Trophoblast cell (in vitro differentiated cells and primary cell): Measurements from ENCODE around the gene MMP14.

Source experiments
- DNase-seq, 2 donors: peaks; one replicate each; pipeline ENCODE4 v3.0.0-alpha.2; 2016
- H2AFZ ChIP-seq: 2 replicates; pipeline ENCODE4 v1.6.1; 2013; ENCODE audit warnings: low read length, moderate library complexity, mild to moderate bottlenecking; ENCODE audit not compliant: insufficient read depth, poor library complexity
- H2AK5ac ChIP-seq: 2 replicates; pipeline ENCODE4 v1.6.1; 2013; ENCODE audit warnings: mild to moderate bottlenecking, low read length
- H2BK120ac ChIP-seq: 2 replicates; pipeline ENCODE4 v1.6.1; 2013; ENCODE audit warnings: low read length, mild to moderate bottlenecking, moderate library complexity; ENCODE audit not compliant: insufficient read depth, poor library complexity
- H2BK12ac ChIP-seq: 2 replicates; pipeline ENCODE4 v1.6.1; 2013; ENCODE audit warnings: mild to moderate bottlenecking, low read length, moderate library complexity
- H2BK5ac ChIP-seq: 2 replicates; pipeline ENCODE4 v1.6.1; 2013; ENCODE audit warnings: low read length, low read depth, moderate library complexity, mild to moderate bottlenecking; ENCODE audit not compliant: poor library complexity
- H3K14ac ChIP-seq: 2 replicates; pipeline ENCODE4 v1.6.1; 2013; ENCODE audit warnings: mild to moderate bottlenecking, low read length
- H3K18ac ChIP-seq: 2 replicates; pipeline ENCODE4 v1.6.1; 2013; ENCODE audit warnings: mild to moderate bottlenecking, low read length
- H3K23ac ChIP-seq: 2 replicates; pipeline ENCODE4 v1.6.1; 2013; ENCODE audit warnings: low read length
- H3K27ac ChIP-seq: 2 replicates; pipeline ENCODE4 v1.5.1; 2013; ENCODE audit warnings: low read depth, mild to moderate bottlenecking, inconsistent platforms, low read length, moderate library complexity
- H3K27me3 ChIP-seq: 2 replicates; pipeline ENCODE4 v1.6.1; 2013; ENCODE audit warnings: inconsistent platforms, mild to moderate bottlenecking, low read length, moderate library complexity; ENCODE audit not compliant: insufficient read depth
- H3K36me3 ChIP-seq, 2 experiments: 1 replicate in 1 of 2; 2 replicates in 1 of 2; pipeline ENCODE4 v1.6.1; 2013; ENCODE audit warnings: low read length in 2 of 2, mild to moderate bottlenecking in 2 of 2, moderate library complexity in 1 of 2; ENCODE audit not compliant: insufficient read depth in 2 of 2, control insufficient read depth in 1 of 2
- H3K4ac ChIP-seq: 2 replicates; pipeline ENCODE4 v1.6.1; 2013; ENCODE audit warnings: low read depth, mild to moderate bottlenecking, low read length, moderate library complexity
- H3K4me1 ChIP-seq, 2 experiments: 1 replicate in 1 of 2; 2 replicates in 1 of 2; pipeline ENCODE4 v1.6.1; 2013; ENCODE audit warnings: low read length in 2 of 2, mild to moderate bottlenecking in 2 of 2, moderate library complexity in 1 of 2; ENCODE audit not compliant: insufficient read depth in 2 of 2, control insufficient read depth in 1 of 2
- H3K4me2 ChIP-seq: 2 replicates; pipeline ENCODE4 v1.6.1; 2013; ENCODE audit warnings: inconsistent platforms, mild to moderate bottlenecking, low read length, moderate library complexity
- H3K4me3 ChIP-seq: 2 replicates; pipeline ENCODE4 v1.5.1; 2013; ENCODE audit warnings: mild to moderate bottlenecking, low read depth, low read length, inconsistent platforms
- H3K79me1 ChIP-seq: one replicate; pipeline ENCODE4 v1.6.1; 2013; ENCODE audit warnings: low read length
- H3K79me2 ChIP-seq: 2 replicates; pipeline ENCODE4 v1.6.1; 2013; ENCODE audit warnings: low read length, mild to moderate bottlenecking; ENCODE audit not compliant: control insufficient read depth, insufficient read depth, poor library complexity
- H3K9ac ChIP-seq: 2 replicates; pipeline ENCODE4 v1.6.1; 2013; ENCODE audit warnings: mild to moderate bottlenecking, low read length
- H3K9me3 ChIP-seq: 2 replicates; pipeline ENCODE4 v1.6.1; 2013; ENCODE audit warnings: low read depth, mild to moderate bottlenecking, control low read depth, inconsistent platforms, low read length; ENCODE audit not compliant: insufficient read depth
- H4K12ac ChIP-seq: 2 replicates; pipeline ENCODE4 v1.6.1; 2013; ENCODE audit warnings: low read depth, mild to moderate bottlenecking, low read length, moderate library complexity
- H4K8ac ChIP-seq: 2 replicates; pipeline ENCODE4 v1.6.1; 2013; ENCODE audit warnings: low read depth, mild to moderate bottlenecking, low read length, moderate library complexity
- H4K91ac ChIP-seq: one replicate; pipeline ENCODE4 v1.6.1; 2013; ENCODE audit warnings: low read depth, mild to moderate bottlenecking, low read length, moderate library complexity
- WGBS: extraction: QIAGEN DNeasy Blood & Tissue Kit; methylation state at CpG from one replicate; pipeline ENCODE4 v1.1.7; 2013; ENCODE audit warnings: missing lambda C conversion rate; ENCODE audit not compliant: insufficient read length, insufficient coverage; ENCODE audit errors: extremely low coverage; 5-methylcytosine and 5-hydroxymethylcytosine counted together

The MMP14 gene

GRCh38 chr14:22847661-22848341 lies 11.4 kb downstream of the MMP14 start:
- H2AK5ac ChIP-seq = no peak overlapping the region
- no peak overlapping the region for H4K8ac ChIP-seq
- H3K27ac ChIP-seq = peak overlapping the region; percentile 36
- DNase-seq = peak; percentile 84 to 89
- no peaks in the 10 kb centered on the region for H3K79me2 ChIP-seq
- H4K91ac ChIP-seq = no peak overlapping the region
- no peaks in the 10 kb centered on the region for H3K9me3 ChIP-seq
- no peak overlapping the region for H2BK120ac ChIP-seq
- H3K4me1 ChIP-seq = peaks cover 30 to 40% of the 10 kb centered on the region in 2 experiments
- no CpG with 5 or more reads among the region's 14 CpGs for WGBS
- peak overlapping the region; percentile 15 for H2BK5ac ChIP-seq
- H3K27me3 ChIP-seq = no peaks in the 10 kb centered on the region
- no peak overlapping the region for H3K23ac ChIP-seq
- H3K4ac ChIP-seq = no peak overlapping the region
- H2BK12ac ChIP-seq = no peak overlapping the region
- H3K14ac ChIP-seq = no peak overlapping the region
- H3K36me3 ChIP-seq = peaks cover 43 to 46% of the 10 kb centered on the region in 2 experiments
- no peak overlapping the region for H3K4me3 ChIP-seq
- H3K79me1 ChIP-seq = peaks cover 7% of the 10 kb centered on the region
- H3K18ac ChIP-seq = peak overlapping the region; percentile 38
- H4K12ac ChIP-seq = no peak overlapping the region
- H2AFZ ChIP-seq = no peak overlapping the region
- no peak overlapping the region for H3K4me2 ChIP-seq
- H3K9ac ChIP-seq = no peak overlapping the region

GRCh38 chr14:22848351-22849164 lies 12.2 kb downstream of the MMP14 start:
- Histone ChIP-seq H3K23ac (no peak overlapping the region), H3K4me1 (peaks cover 33 to 44% of the 10 kb centered on the region in 2 experiments), H3K18ac (peak overlapping the region; percentile 48), H3K14ac (no peak overlapping the region), H4K12ac (no peak overlapping the region), H4K8ac (peak overlapping the region; percentile 4), H3K27ac (peak overlapping the region; percentile 36), H2BK120ac (no peak overlapping the region), H3K27me3 (no peaks in the 10 kb centered on the region), H2BK12ac (no peak overlapping the region), H2AK5ac (no peak overlapping the region), H2AFZ (peak overlapping the region; percentile 19), H3K4me2 (no peak overlapping the region), H3K79me2 (peaks cover 2% of the 10 kb centered on the region), H3K9me3 (no peaks in the 10 kb centered on the region), H3K36me3 (peaks cover 35 to 38% of the 10 kb centered on the region in 2 experiments), H4K91ac (peak overlapping the region; percentile 6), H3K4ac (no peak overlapping the region), H3K4me3 (no peak overlapping the region), H3K79me1 (peaks cover 11% of the 10 kb centered on the region), H2BK5ac (no peak overlapping the region), H3K9ac (no peak overlapping the region)
- WGBS = no CpG with 5 or more reads among the region's 12 CpGs
- no peak for DNase-seq

GRCh38 chr14:22849212-22849819 lies 12.9 kb downstream of the MMP14 start:
- Histone ChIP-seq H3K27ac (peak overlapping the region; percentile 8), H2BK12ac (peak overlapping the region; percentile 80), H3K27me3 (no peaks in the 10 kb centered on the region), H2BK5ac (no peak overlapping the region), H3K79me1 (peaks cover 11% of the 10 kb centered on the region), H3K18ac (peak overlapping the region; percentile 51), H3K4me1 (peaks cover 33 to 44% of the 10 kb centered on the region in 2 experiments), H3K23ac (no peak overlapping the region), H4K91ac (peak overlapping the region; percentile 47), H4K12ac (peak overlapping the region; percentile 55), H3K36me3 (peaks cover 28 to 31% of the 10 kb centered on the region in 2 experiments), H3K79me2 (peaks cover 2% of the 10 kb centered on the region), H3K9me3 (no peaks in the 10 kb centered on the region), H2AK5ac (peak overlapping the region; percentile 59), H3K9ac (no peak overlapping the region), H3K4me3 (no peak overlapping the region), H2BK120ac (peak overlapping the region; percentile 16), H3K4ac (peak overlapping the region; percentile 9), H3K4me2 (no peak overlapping the region), H3K14ac (no peak overlapping the region), H4K8ac (peak overlapping the region; percentile 8), H2AFZ (no peak overlapping the region)
- WGBS = no CpG with 5 or more reads among the region's 19 CpGs
- peak in 1 of 2 donors; percentile 9 for DNase-seq

GRCh38 chr14:22850944-22851764 lies 14.8 kb downstream of the MMP14 start:
- Histone ChIP-seq H3K9ac (no peak overlapping the region), H3K4me3 (no peak overlapping the region), H3K4ac (no peak overlapping the region), H2AK5ac (peak overlapping the region; percentile 11), H3K27ac (peak overlapping the region; percentile 6), H3K79me1 (peaks cover 11% of the 10 kb centered on the region), H3K4me2 (no peak overlapping the region), H2BK5ac (peak overlapping the region; percentile 10), H3K18ac (no peak overlapping the region), H2AFZ (no peak overlapping the region), H3K27me3 (no peaks in the 10 kb centered on the region), H4K12ac (no peak overlapping the region), H3K79me2 (peaks cover 2% of the 10 kb centered on the region), H3K36me3 (peaks cover 9 to 12% of the 10 kb centered on the region in 2 experiments), H4K8ac (peak overlapping the region; percentile 2), H2BK120ac (peak overlapping the region; percentile 1), H3K9me3 (no peaks in the 10 kb centered on the region), H2BK12ac (peak overlapping the region; percentile 9), H3K14ac (no peak overlapping the region), H4K91ac (peak overlapping the region; percentile 68), H3K23ac (no peak overlapping the region), H3K4me1 (peaks cover 28 to 41% of the 10 kb centered on the region in 2 experiments)
- DNase-seq = peak; percentile 25 to 37
- no CpG with 5 or more reads among the region's 9 CpGs for WGBS
